A673 (cell line): ENCODE results near the gene SAMHD1. TPM values are rescaled to one million over a fixed set of nuclear protein-coding genes. Genes with fewer than 3 reads are reported as not detected.

Experiments used
- BruUV-seq: library from RNA; stranded (reverse); fragments of 400-500 nt; replicated peaks from 2 replicates; lab custom pipeline; 2021; lab: Mats Ljungman, UMichigan
- CTCF ChIA-PET: fragments of 300-600 bp; sonication (Branson Sonifier 250); formaldehyde crosslinking; loops from one replicate; lab custom pipeline; 2022; ENCODE audit warnings: antibody characterized with exemption; lab: Charles Lee
- POLR2A ChIA-PET: fragments of 300-600 bp; sonication (Branson Sonifier 250); formaldehyde crosslinking; loops from one replicate; lab custom pipeline; 2022; ENCODE audit warnings: antibody characterized with exemption; ENCODE audit not compliant: low non-redundant PET; lab: Charles Lee
- DNase-seq: peaks from one replicate; pipeline ENCODE4 v3.0.0-alpha.2; 2015; ENCODE audit warnings: low spot score
- H3K27ac ChIP-seq: fragments of 200-600 bp; sonication (generic); 2 replicates; pipeline ENCODE4 v1.5.1; 2016; ENCODE audit warnings: mixed run types, low read depth, mild to moderate bottlenecking, mixed read lengths, antibody characterized with exemption, low read length; ENCODE audit not compliant: poor library complexity, severe bottlenecking
- H3K27me3 ChIP-seq: fragments of 200-600 bp; sonication (generic); replicated peaks from 2 replicates; pipeline ENCODE4 v1.6.1; 2017; ENCODE audit warnings: mixed run types, low read depth, mild to moderate bottlenecking, mixed read lengths, antibody characterized with exemption, low read length; ENCODE audit not compliant: insufficient read depth, poor library complexity
- H3K36me3 ChIP-seq: fragments of 200-600 bp; sonication (generic); 2 replicates; pipeline ENCODE4 v1.6.1; 2016; ENCODE audit warnings: mixed run types, mild to moderate bottlenecking, mixed read lengths, antibody characterized with exemption, low read length; ENCODE audit not compliant: insufficient read depth, poor library complexity, severe bottlenecking
- H3K4me1 ChIP-seq: fragments of 200-600 bp; sonication (generic); 2 replicates; pipeline ENCODE4 v1.6.1; 2017; ENCODE audit warnings: mixed run types, mild to moderate bottlenecking, mixed read lengths, antibody characterized with exemption, low read length; ENCODE audit not compliant: insufficient read depth, poor library complexity, severe bottlenecking
- H3K4me3 ChIP-seq: fragments of 200-600 bp; sonication (generic); 2 replicates; pipeline ENCODE4 v1.5.1; 2016; ENCODE audit warnings: low read depth, mixed run types, mild to moderate bottlenecking, mixed read lengths, low read length; ENCODE audit not compliant: poor library complexity, severe bottlenecking
- H3K9me3 ChIP-seq: fragments of 200-600 bp; sonication (generic); 2 replicates; pipeline ENCODE4 v1.6.1; 2016; ENCODE audit warnings: mixed run types, low read depth, mild to moderate bottlenecking, mixed read lengths, antibody characterized with exemption, low read length; ENCODE audit not compliant: poor library complexity, severe bottlenecking
- EZH2 ChIP-seq: fragments of 200-600 bp; sonication (generic); IDR thresholded peaks from 2 replicates; pipeline ENCODE4 v1.6.1; 2017; ENCODE audit warnings: borderline replicate concordance, low read depth, mild to moderate bottlenecking, mixed read lengths, antibody characterized with exemption, low read length; ENCODE audit not compliant: poor library complexity, severe bottlenecking
- intact Hi-C: fragments of 100-400 bp; cut with micrococcal nuclease; formaldehyde crosslinking; loops from one replicate; pipeline ENCODE4 v1.10.0; 2022; ENCODE audit not compliant: unreplicated experiment
- total RNA-seq: library from RNA; stranded (reverse); gene quantifications from 2 replicates; pipeline ENCODE4 v1.2.3, GENCODE V29; 2021
- TF ChIP-seq, protein P1 (sequence below): fragments of 300-800, 200-600 bp; sonication (generic); conservative IDR thresholded peaks from 2 replicates; pipeline ENCODE4 v1.5.1; 2017; ENCODE audit warnings: low read depth, mild to moderate bottlenecking, antibody characterized with exemption, low read length, moderate library complexity, mixed read lengths

SAMHD1 gene
- total RNA-seq, 1 experiment from 2014 or later = 10.9 TPM

- Histone ChIP-seq H3K36me3 (no peaks in the 10 kb centered on the region), H3K4me1 (no peaks in the 10 kb centered on the region), H3K4me3 (no peak overlapping the region), H3K27me3 (no peaks in the 10 kb centered on the region), H3K27ac (no peak overlapping the region), H3K9me3 (peaks cover 5% of the 10 kb centered on the region)
- POLR2A ChIA-PET = no interaction called here
- TF ChIP-seq, protein P1, sequence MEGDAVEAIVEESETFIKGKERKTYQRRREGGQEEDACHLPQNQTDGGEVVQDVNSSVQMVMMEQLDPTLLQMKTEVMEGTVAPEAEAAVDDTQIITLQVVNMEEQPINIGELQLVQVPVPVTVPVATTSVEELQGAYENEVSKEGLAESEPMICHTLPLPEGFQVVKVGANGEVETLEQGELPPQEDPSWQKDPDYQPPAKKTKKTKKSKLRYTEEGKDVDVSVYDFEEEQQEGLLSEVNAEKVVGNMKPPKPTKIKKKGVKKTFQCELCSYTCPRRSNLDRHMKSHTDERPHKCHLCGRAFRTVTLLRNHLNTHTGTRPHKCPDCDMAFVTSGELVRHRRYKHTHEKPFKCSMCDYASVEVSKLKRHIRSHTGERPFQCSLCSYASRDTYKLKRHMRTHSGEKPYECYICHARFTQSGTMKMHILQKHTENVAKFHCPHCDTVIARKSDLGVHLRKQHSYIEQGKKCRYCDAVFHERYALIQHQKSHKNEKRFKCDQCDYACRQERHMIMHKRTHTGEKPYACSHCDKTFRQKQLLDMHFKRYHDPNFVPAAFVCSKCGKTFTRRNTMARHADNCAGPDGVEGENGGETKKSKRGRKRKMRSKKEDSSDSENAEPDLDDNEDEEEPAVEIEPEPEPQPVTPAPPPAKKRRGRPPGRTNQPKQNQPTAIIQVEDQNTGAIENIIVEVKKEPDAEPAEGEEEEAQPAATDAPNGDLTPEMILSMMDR = no peak
- TF ChIP-seq EZH2 = no peak
- no TSS peak for BruUV-seq
- DNase-seq = no peak
- intact Hi-C loops = no loop called here
- CTCF ChIA-PET = no interaction called here
Observed at GRCh38 chr20:36957875-36958667, 6.6 kb upstream of the SAMHD1 start.

GRCh38 chr20:36956674-36957073, 5.2 kb upstream of the SAMHD1 start:
- DNase-seq = no peak
- BruUV-seq = no TSS peak
- Histone ChIP-seq H3K4me3 (no peak overlapping the region), H3K4me1 (no peaks in the 10 kb centered on the region), H3K36me3 (no peaks in the 10 kb centered on the region), H3K27me3 (no peaks in the 10 kb centered on the region), H3K27ac (no peak overlapping the region), H3K9me3 (no peaks in the 10 kb centered on the region)
- ChIA-PET POLR2A (no interaction called here), CTCF (no interaction called here)
- intact Hi-C loops = no loop called here
- TF ChIP-seq, protein P1 = no peak
- TF ChIP-seq EZH2 = no peak

- CTCF ChIA-PET = no interaction called here
- Histone ChIP-seq H3K27ac (no peak overlapping the region), H3K36me3 (no peaks in the 10 kb centered on the region), H3K4me1 (no peaks in the 10 kb centered on the region), H3K27me3 (no peaks in the 10 kb centered on the region), H3K4me3 (no peak overlapping the region), H3K9me3 (no peaks in the 10 kb centered on the region)
- POLR2A ChIA-PET = no interaction called here
- TF ChIP-seq, protein P1 = no peak
- TF ChIP-seq EZH2 = no peak
- intact Hi-C loops = no loop called here
- no peak for DNase-seq
- BruUV-seq = no TSS peak
Observed at GRCh38 chr20:36956016-36956415, 4.5 kb upstream of the SAMHD1 start.
